ENCODE measurements around the gene LRP1B.

GRCh38 chr2:140288726-140289125 lies 1842.1 kb downstream of the LRP1B start:
- TF ChIP-seq SIN3A (IDR thresholded peaks at IDR 0.05; ENCODE audit: borderline replicate concordance, insufficient read depth, low read length) = no peak
- TF ChIP-seq REST (IDR thresholded peaks at IDR 0.05; ENCODE audit: insufficient read depth in 1 of 2, low read depth in 2 of 2, low read length in 2 of 2) = no peak
- no peak for TF ChIP-seq POLR2AphosphoS5 (IDR thresholded peaks at IDR 0.05; ENCODE audit: low read depth, low read length)

All from PFSK-1 (cell line).